GM12878 (cell line): ENCODE data around the gene FCAMR. TPM values are rescaled to one million over a fixed set of nuclear protein-coding genes. Genes with fewer than 3 reads are reported as not detected.

Experiments used
- ATF2 ChIP-seq: IDR thresholded peaks from 2 replicates; pipeline ENCODE4 v1.6.1; 2012; ENCODE audit warnings: low read length, inconsistent platforms
- CHD4 ChIP-seq: fragments of 200-600 bp; sonication (generic); IDR thresholded peaks from 2 replicates; pipeline ENCODE4 v1.6.1; 2016; ENCODE audit warnings: mild to moderate bottlenecking
- E2F8 ChIP-seq: fragments of 450-650 bp; IDR thresholded peaks from 2 replicates; pipeline ENCODE4 v1.6.1; 2018; ENCODE audit warnings: mild to moderate bottlenecking, low read depth, moderate library complexity; ENCODE audit not compliant: partially characterized antibody
- EED ChIP-seq: sonication (generic); IDR thresholded peaks from 2 replicates; pipeline ENCODE4 v1.6.1; 2016; ENCODE audit warnings: antibody characterized with exemption, low read depth
- EP300 ChIP-seq, 2 experiments: fragments of 150-350 bp in 1 of 2; IDR thresholded peaks; 2 replicates each; pipeline ENCODE4 v1.6.1; 2011 to 2012; ENCODE audit warnings: low read depth in 2 of 2, low read length in 2 of 2, borderline replicate concordance in 1 of 2, improper control_type of control experiment in 1 of 2, inconsistent platforms in 1 of 2; ENCODE audit not compliant: control insufficient read depth in 1 of 2
- IRF3 ChIP-seq: fragments of 450-650 bp; IDR thresholded peaks from 2 replicates; pipeline ENCODE4 v1.6.1; 2014; ENCODE audit warnings: mild to moderate bottlenecking
- MEF2A ChIP-seq: IDR thresholded peaks from 2 replicates; pipeline ENCODE4 v1.6.1; 2011; ENCODE audit warnings: low read depth, mild to moderate bottlenecking, low read length, moderate library complexity; ENCODE audit not compliant: insufficient read depth
- MLLT1 ChIP-seq: fragments of 450-650 bp; IDR thresholded peaks from 2 replicates; pipeline ENCODE4 v1.6.1; 2016; ENCODE audit warnings: mild to moderate bottlenecking
- NFIC ChIP-seq: IDR thresholded peaks from 2 replicates; pipeline ENCODE4 v1.6.1; 2012; ENCODE audit warnings: low read depth, mild to moderate bottlenecking, inconsistent platforms, low read length, moderate library complexity
- PML ChIP-seq: IDR thresholded peaks from 2 replicates; pipeline ENCODE4 v1.6.1; 2012; ENCODE audit warnings: low read length, inconsistent platforms
- POLR2AphosphoS2 ChIP-seq: IDR thresholded peaks from 2 replicates; pipeline ENCODE4 v1.6.1; 2011; ENCODE audit warnings: low read depth, mild to moderate bottlenecking, low read length, improper control_type of control experiment, moderate library complexity
- POLR2AphosphoS5 ChIP-seq: IDR thresholded peaks from 2 replicates; pipeline ENCODE4 v1.6.1; 2011; ENCODE audit warnings: mild to moderate bottlenecking, low read length, inconsistent platforms
- RAD21 ChIP-seq: IDR thresholded peaks from 2 replicates; pipeline ENCODE4 v1.6.1; 2011; ENCODE audit warnings: mild to moderate bottlenecking, low read depth, low read length, moderate library complexity; ENCODE audit not compliant: insufficient read depth
- RAD51 ChIP-seq: fragments of 450-650 bp; IDR thresholded peaks from 2 replicates; pipeline ENCODE4 v1.6.1; 2016; ENCODE audit warnings: moderate library complexity, mild to moderate bottlenecking, inconsistent platforms
- SP1 ChIP-seq: IDR thresholded peaks from one replicate; pipeline ENCODE4 v1.6.1; 2011; ENCODE audit warnings: low read depth, low read length
- TAF1 ChIP-seq: IDR thresholded peaks from 2 replicates; pipeline ENCODE4 v1.6.1; 2011; ENCODE audit warnings: mild to moderate bottlenecking, low read depth, low read length, borderline replicate concordance
- TCF7 ChIP-seq: IDR thresholded peaks from 2 replicates; pipeline ENCODE4 v1.6.1; 2014; ENCODE audit warnings: antibody characterized with exemption, borderline replicate concordance
- ZBTB11 ChIP-seq: fragments of 450-650 bp; formaldehyde crosslinking; IDR thresholded peaks from 2 replicates; pipeline ENCODE4 v1.5.0; 2022; ENCODE audit warnings: mild to moderate bottlenecking, missing genetic modification characterization
- polyA plus RNA-seq, 11 experiments: library from polyadenylated mRNA; depleted of rRNA in 4 of 11; unstranded in 6 of 11; stranded (reverse) in 5 of 11; fragments of >200 nt; fragmentation: Nextera tagmentation in 4 of 11; fragmentation: Illumina TruSeq in 1 of 11; extraction: Ambion mirVana in 4 of 11; extraction: Trizol in 1 of 11; gene quantifications; 1 replicate in 1 of 11; 2 replicates in 10 of 11; pipeline versions ENCODE4 v1.2.1 to v1.2.3, GENCODE V29; 2011 to 2016; ENCODE audit warnings: inconsistent platforms in 2 of 11, missing spikeins in 2 of 11, low read depth in 1 of 11
- total RNA-seq, 4 experiments: library from RNA; depleted of rRNA in 3 of 4; stranded (reverse); fragments of >200 nt in 3 of 4; fragmentation: Illumina TruSeq in 1 of 4; extraction: Trizol in 1 of 4; gene quantifications; 2 replicates each; pipeline versions ENCODE4 v1.2.1 to v1.2.3, GENCODE V29; 2013 to 2021

FCAMR gene
- total and polyA plus RNA-seq, 10 of the 15 experiments (the other 5 are each of a cell fraction or from before 2014, with no cell fraction given), result 0.04 to 0.15 (median 0.06) TPM; not detected in 3

- TF ChIP-seq RAD21, result peak; percentile 56
- no peak; a peak in 1 of 4 replicates for TF ChIP-seq EP300 (IDR thresholded peaks at IDR 0.05; ENCODE audit: borderline replicate concordance in 1 of 2, control insufficient read depth in 1 of 2, low read depth in 2 of 2, low read length in 2 of 2)
- TF ChIP-seq POLR2AphosphoS2, result no peak; the same call in none of the 2 replicates
- TF ChIP-seq ZBTB11 (CRISPR knock-in tag), result no peak
- TF ChIP-seq TCF7, result no peak
- TF ChIP-seq CHD4, result no peak
- peak; percentile 87 for TF ChIP-seq RAD51
- TF ChIP-seq SP1, result no peak
- no peak for TF ChIP-seq MEF2A
- no peak for TF ChIP-seq IRF3
- no peak for TF ChIP-seq E2F8
- TF ChIP-seq EED, result no peak; the same call in 1 of the 2 replicates
- no peak for TF ChIP-seq NFIC
- TF ChIP-seq TAF1, result no peak
- 0 out of 2 replicates have a peak, but pooled peaks have one; percentile 69 for TF ChIP-seq MLLT1
- TF ChIP-seq PML, result no peak
- TF ChIP-seq POLR2AphosphoS5, result peak; percentile 86
- no peak for TF ChIP-seq ATF2
- TF ChIP-seq, all 136 proteins: peak for 43
Observed at GRCh38 chr1:206925106-206925736, 45.0 kb downstream of the FCAMR start (continued).
